ENCODE results near the gene RIPOR2.
"Not testable (repeated sequence)": the region's sequence is repeated elsewhere in the genome, so short reads cannot be mapped to it uniquely, and the experiment has no call there.

RIPOR2 gene

GRCh38 chr6:24940311-24940917 lies 4.7 kb upstream of the RIPOR2 start:
- Mint-ChIP-seq H3K9me3 (peaks cover 14% of the 10 kb centered on the region), H3K4me3 (peak overlapping the region; percentile 71), H3K4me1 (peaks cover 66% of the 10 kb centered on the region), H3K27me3 (no peaks in the 10 kb centered on the region), H3K36me3 (ENCODE audit: low read depth) (peaks cover 16% of the 10 kb centered on the region), H3K27ac (peak overlapping the region; percentile 87)
- ATAC-seq (no peak), DNase-seq (no peak)

GRCh38 chr6:24936641-24937317 lies 1.0 kb upstream of the RIPOR2 start:
- H3K27me3 Mint-ChIP-seq, result no peaks in the 10 kb centered on the region
- H3K4me1 Mint-ChIP-seq, result peaks cover 98% of the 10 kb centered on the region
- peak; percentile 55 for ATAC-seq
- H3K9me3 Mint-ChIP-seq, result no peaks in the 10 kb centered on the region
- H3K4me3 Mint-ChIP-seq, result peak overlapping the region; percentile 85
- peak overlapping the region; percentile 94 for H3K27ac Mint-ChIP-seq
- H3K36me3 Mint-ChIP-seq (ENCODE audit: low read depth), result no peaks in the 10 kb centered on the region
- DNase-seq, result no peak

- Mint-ChIP-seq H3K4me3 (peak overlapping the region; percentile 85), H3K9me3 (no peaks in the 10 kb centered on the region), H3K27ac (peak overlapping the region; percentile 94), H3K4me1 (peaks cover 99% of the 10 kb centered on the region), H3K27me3 (no peaks in the 10 kb centered on the region), H3K36me3 (ENCODE audit: low read depth) (no peaks in the 10 kb centered on the region)
- no peak for DNase-seq
- no peak for ATAC-seq
These were observed 1.8 kb downstream of the RIPOR2 start for GRCh38 chr6:24933868-24934401.

- H3K9me3 Mint-ChIP-seq, result no peaks in the 10 kb centered on the region
- H3K27ac Mint-ChIP-seq, result peak overlapping the region; percentile 94
- ATAC-seq (no peak), DNase-seq (no peak)
- no peaks in the 10 kb centered on the region for H3K27me3 Mint-ChIP-seq
- no peaks in the 10 kb centered on the region for H3K36me3 Mint-ChIP-seq (ENCODE audit: low read depth)
- peak overlapping the region; percentile 85 for H3K4me3 Mint-ChIP-seq
- peaks cover 96% of the 10 kb centered on the region for H3K4me1 Mint-ChIP-seq
These were observed 2.5 kb downstream of the RIPOR2 start for GRCh38 chr6:24933266-24933665.

- Mint-ChIP-seq H3K36me3 (ENCODE audit: low read depth) (no peaks in the 10 kb centered on the region), H3K27ac (peak overlapping the region; percentile 94), H3K4me3 (peak overlapping the region; percentile 85), H3K27me3 (no peaks in the 10 kb centered on the region), H3K9me3 (no peaks in the 10 kb centered on the region), H3K4me1 (peaks cover 95% of the 10 kb centered on the region)
- ATAC-seq, result peak; percentile 41
- no peak for DNase-seq
These were observed 2.9 kb downstream of the RIPOR2 start for GRCh38 chr6:24932832-24933231.

- Mint-ChIP-seq H3K4me1 (peaks cover 95% of the 10 kb centered on the region), H3K27ac (peak overlapping the region; percentile 94), H3K9me3 (peaks cover 6% of the 10 kb centered on the region), H3K27me3 (peaks cover 5% of the 10 kb centered on the region), H3K4me3 (peak overlapping the region; percentile 85), H3K36me3 (ENCODE audit: low read depth) (peaks cover 6% of the 10 kb centered on the region)
- peak; percentile 15 for ATAC-seq
- no peak for DNase-seq
These were observed 3.8 kb downstream of the RIPOR2 start for GRCh38 chr6:24931718-24932691.

GRCh38 chr6:24931296-24931695 lies 4.5 kb downstream of the RIPOR2 start:
- H3K9me3 Mint-ChIP-seq, result peaks cover 6% of the 10 kb centered on the region
- H3K27me3 Mint-ChIP-seq, result peaks cover 5% of the 10 kb centered on the region
- DNase-seq (no peak), ATAC-seq (no peak)
- peaks cover 6% of the 10 kb centered on the region for H3K36me3 Mint-ChIP-seq (ENCODE audit: low read depth)
- peak overlapping the region; percentile 85 for H3K4me3 Mint-ChIP-seq
- peak overlapping the region; percentile 94 for H3K27ac Mint-ChIP-seq
- peaks cover 94% of the 10 kb centered on the region for H3K4me1 Mint-ChIP-seq

- ATAC-seq (no peak), DNase-seq (no peak)
- peak overlapping the region; percentile 94 for H3K27ac Mint-ChIP-seq
These were observed 5.3 kb downstream of the RIPOR2 start for GRCh38 chr6:24930431-24930871.

GRCh38 chr6:24929242-24929641 lies 6.5 kb downstream of the RIPOR2 start:
- Mint-ChIP-seq H3K27me3 (peaks cover 5% of the 10 kb centered on the region), H3K36me3 (ENCODE audit: low read depth) (peaks cover 6% of the 10 kb centered on the region), H3K9me3 (peaks cover 6% of the 10 kb centered on the region), H3K4me1 (peaks cover 92% of the 10 kb centered on the region), H3K27ac (peak overlapping the region; percentile 94), H3K4me3 (peak overlapping the region; percentile 92)
- ATAC-seq (peak; percentile 16), DNase-seq (no peak)

More at GRCh38 chr6:24930431-24930871, 5.3 kb downstream of the RIPOR2 start:
- peaks cover 6% of the 10 kb centered on the region for H3K36me3 Mint-ChIP-seq (ENCODE audit: low read depth)
- peak overlapping the region; percentile 92 for H3K4me3 Mint-ChIP-seq
- H3K27me3 Mint-ChIP-seq, result peaks cover 5% of the 10 kb centered on the region
- peaks cover 6% of the 10 kb centered on the region for H3K9me3 Mint-ChIP-seq
- peaks cover 94% of the 10 kb centered on the region for H3K4me1 Mint-ChIP-seq

- Mint-ChIP-seq H3K36me3 (ENCODE audit: low read depth) (peaks cover 6% of the 10 kb centered on the region), H3K27ac (peak overlapping the region; percentile 94), H3K4me3 (peak overlapping the region; percentile 92), H3K27me3 (peaks cover 5% of the 10 kb centered on the region), H3K4me1 (peaks cover 92% of the 10 kb centered on the region), H3K9me3 (peaks cover 6% of the 10 kb centered on the region)
- ATAC-seq, result peak; percentile 15
- DNase-seq, result no peak
These were observed 7.6 kb downstream of the RIPOR2 start for GRCh38 chr6:24927985-24928745.

GRCh38 chr6:24927277-24927955 lies 8.3 kb downstream of the RIPOR2 start:
- Mint-ChIP-seq H3K9me3 (peaks cover 6% of the 10 kb centered on the region), H3K4me3 (peak overlapping the region; percentile 62), H3K36me3 (ENCODE audit: low read depth) (peaks cover 6% of the 10 kb centered on the region), H3K4me1 (peaks cover 92% of the 10 kb centered on the region), H3K27me3 (peaks cover 5% of the 10 kb centered on the region), H3K27ac (peak overlapping the region; percentile 94)
- DNase-seq (no peak), ATAC-seq (no peak)

GRCh38 chr6:24926647-24927046 lies 9.1 kb downstream of the RIPOR2 start:
- ATAC-seq; H3K9me3 Mint-ChIP-seq; H3K27me3 Mint-ChIP-seq; H3K36me3 Mint-ChIP-seq (ENCODE audit: low read depth); DNase-seq: not testable (repeated sequence)
- Mint-ChIP-seq H3K4me3 (peak overlapping the region; percentile 55), H3K4me1 (peaks cover 90% of the 10 kb centered on the region), H3K27ac (peak overlapping the region; percentile 75)

- Mint-ChIP-seq H3K36me3 (ENCODE audit: low read depth) (peaks cover 6% of the 10 kb centered on the region), H3K9me3 (peaks cover 6% of the 10 kb centered on the region), H3K4me1 (peaks cover 90% of the 10 kb centered on the region), H3K27ac (peak overlapping the region; percentile 75), H3K27me3 (peaks cover 5% of the 10 kb centered on the region), H3K4me3 (peak overlapping the region; percentile 55)
- ATAC-seq (no peak), DNase-seq (no peak)
These were observed 9.6 kb downstream of the RIPOR2 start for GRCh38 chr6:24926192-24926591.
